GM20431 (cell line): ENCODE measurements around the gene FCAMR.

ENCODE experiments used
- in situ Hi-C: fragments of 300-500 bp; cut with MseI, MboI; formaldehyde crosslinking; loops from one replicate; pipeline ENCODE4 v1.15.0; 2020; ENCODE audit warnings: low sequenced_read_pairs; ENCODE audit not compliant: unreplicated experiment

FCAMR gene

GRCh38 chr1:206939841-206940587 is 30.2 kb downstream of the FCAMR start:
- in situ Hi-C loops = no loop called here

- in situ Hi-C loops = no loop called here
These were observed 31.1 kb downstream of the FCAMR start for GRCh38 chr1:206939131-206939530.

- in situ Hi-C loops = no loop called here
These were observed 32.8 kb downstream of the FCAMR start for GRCh38 chr1:206937425-206937824.

GRCh38 chr1:206935491-206936067 is 34.7 kb downstream of the FCAMR start:
- in situ Hi-C loops = no loop called here

- in situ Hi-C loops = no loop called here
These were observed 36.8 kb downstream of the FCAMR start for GRCh38 chr1:206933333-206933945.

- in situ Hi-C loops = no loop called here
These were observed 38.1 kb downstream of the FCAMR start for GRCh38 chr1:206932177-206932576.

GRCh38 chr1:206931709-206932108 is 38.6 kb downstream of the FCAMR start:
- in situ Hi-C loops = no loop called here

- in situ Hi-C loops = no loop called here
These were observed 40.0 kb downstream of the FCAMR start for GRCh38 chr1:206930210-206930798.

GRCh38 chr1:206929524-206929923 is 40.7 kb downstream of the FCAMR start:
- in situ Hi-C loops = no loop called here

GRCh38 chr1:206926286-206926685 is 44.0 kb downstream of the FCAMR start:
- in situ Hi-C loops = no loop called here

GRCh38 chr1:206925106-206925736 is 45.0 kb downstream of the FCAMR start:
- in situ Hi-C loops = no loop called here

- in situ Hi-C loops = loop anchor here (25.0 kb wide), 1 partner anchor 187 kb away; no protein-coding TSS in a partner anchor
These were observed 45.6 kb downstream of the FCAMR start for GRCh38 chr1:206924592-206925105.

GRCh38 chr1:206923961-206924557 is 46.2 kb downstream of the FCAMR start:
- in situ Hi-C loops = loop anchor here (25.0 kb wide), 1 partner anchor 187 kb away; no protein-coding TSS in a partner anchor

- in situ Hi-C loops = loop anchor here (25.0 kb wide), 1 partner anchor 186 kb away; no protein-coding TSS in a partner anchor
These were observed 47.0 kb downstream of the FCAMR start for GRCh38 chr1:206923009-206923960.

GRCh38 chr1:206922524-206922923 is 47.7 kb downstream of the FCAMR start:
- in situ Hi-C loops = loop anchor here (25.0 kb wide), 1 partner anchor 185 kb away; no protein-coding TSS in a partner anchor

- in situ Hi-C loops = loop anchor here (25.0 kb wide), 1 partner anchor 185 kb away; no protein-coding TSS in a partner anchor
These were observed 48.4 kb downstream of the FCAMR start, which contains the start of gene FCMR for GRCh38 chr1:206921772-206922265. FCMR (minus strand) TSS chr1:206921941; CDS start chr1:206921854, 87 bp downstream.

GRCh38 chr1:206918076-206918475 is 52.2 kb downstream of the FCAMR start:
- in situ Hi-C loops = loop anchor here (25.0 kb wide), 1 partner anchor 181 kb away; no protein-coding TSS in a partner anchor
